WTC11 (cell line): Measurements from ENCODE around the gene MAPKAP1. TPM values are rescaled to one million over a fixed set of nuclear protein-coding genes. Genes with fewer than 3 reads are reported as not detected.

Experiments used
- ATAC-seq: fragments of 200-7000 bp; cut with Tn5 transposase; 2 replicates; pipeline ENCODE4 v1.10.0; 2021; ENCODE audit warnings: mild to moderate bottlenecking, moderate library complexity
- CTCF ChIA-PET: fragments of 300-600 bp; sonication (Branson Sonifier 250); formaldehyde crosslinking; loops from one replicate; lab custom pipeline; 2021; ENCODE audit warnings: antibody characterized with exemption; lab: Charles Lee
- POLR2A ChIA-PET: fragments of 350-600 bp; sonication (Branson Sonifier 250); formaldehyde crosslinking; loops from one replicate; lab custom pipeline; 2021; ENCODE audit warnings: antibody characterized with exemption; lab: Charles Lee
- DNase-seq: peaks from one replicate; pipeline ENCODE4 v3.0.0; 2021; ENCODE audit warnings: low spot score
- H3K27ac Mint-ChIP-seq: 2 replicates; pipeline ENCODE4 v1.8.0; 2021; ENCODE audit warnings: mixed read lengths
- H3K27me3 Mint-ChIP-seq: 2 replicates; pipeline ENCODE4 v1.8.0; 2021; ENCODE audit warnings: low read depth, mild to moderate bottlenecking, moderate library complexity, mixed read lengths
- H3K36me3 Mint-ChIP-seq: 2 replicates; pipeline ENCODE4 v1.8.0; 2021; ENCODE audit warnings: mixed read lengths
- H3K4me1 Mint-ChIP-seq: 2 replicates; pipeline ENCODE4 v1.8.0; 2022; ENCODE audit warnings: mixed read lengths
- H3K4me3 Mint-ChIP-seq: 2 replicates; pipeline ENCODE4 v1.8.0; 2021; ENCODE audit warnings: mild to moderate bottlenecking, moderate library complexity, mixed read lengths
- H3K9me3 Mint-ChIP-seq: 2 replicates; pipeline ENCODE4 v1.8.0; 2021; ENCODE audit warnings: mixed read lengths
- ARID4B ChIP-seq: sonication (generic); formaldehyde crosslinking; IDR thresholded peaks from 2 replicates; pipeline ENCODE4 v1.8.0; 2023; ENCODE audit warnings: missing genetic modification reagents, mild to moderate bottlenecking, borderline replicate concordance
- ATF6 ChIP-seq: sonication (generic); formaldehyde crosslinking; IDR thresholded peaks from 2 replicates; pipeline ENCODE4 v1.8.1; 2023; ENCODE audit warnings: mild to moderate bottlenecking, missing genetic modification reagents
- E2F4 ChIP-seq: sonication (generic); formaldehyde crosslinking; IDR thresholded peaks from 2 replicates; pipeline ENCODE4 v1.8.1; 2022; ENCODE audit warnings: low read depth, mild to moderate bottlenecking, moderate library complexity, missing genetic modification reagents, borderline replicate concordance
- FOXP4 ChIP-seq: sonication (generic); formaldehyde crosslinking; IDR thresholded peaks from 2 replicates; pipeline ENCODE4 v1.8.0; 2022; ENCODE audit warnings: mild to moderate bottlenecking, missing genetic modification reagents
- GABPB1 ChIP-seq: sonication (generic); formaldehyde crosslinking; IDR thresholded peaks from 2 replicates; pipeline ENCODE4 v1.8.1; 2023; ENCODE audit warnings: mild to moderate bottlenecking, missing genetic modification reagents
- MXD4 ChIP-seq: fragments of 250-450 bp; sonication (Bioruptor Pico); IDR thresholded peaks from 2 replicates; pipeline ENCODE4 v1.8.0; 2021; ENCODE audit warnings: mild to moderate bottlenecking, moderate library complexity, borderline replicate concordance
- NFE2L1 ChIP-seq: sonication (generic); formaldehyde crosslinking; IDR thresholded peaks from 2 replicates; pipeline ENCODE4 v1.8.1; 2023; ENCODE audit warnings: missing genetic modification reagents
- NR2C2 ChIP-seq: sonication (generic); formaldehyde crosslinking; IDR thresholded peaks from 2 replicates; pipeline ENCODE4 v1.8.0; 2022; ENCODE audit warnings: mild to moderate bottlenecking, missing genetic modification reagents
- OVOL2 ChIP-seq: fragments of 250-450 bp; sonication (Bioruptor Pico); IDR thresholded peaks from 2 replicates; pipeline ENCODE4 v1.9.0; 2021; ENCODE audit warnings: mild to moderate bottlenecking, borderline replicate concordance
- PRRX2 ChIP-seq: fragments of 250-450 bp; sonication (Bioruptor Pico); IDR thresholded peaks from 2 replicates; pipeline ENCODE4 v1.8.0; 2021; ENCODE audit warnings: mild to moderate bottlenecking
- SOX15 ChIP-seq: fragments of 250-450 bp; sonication (Bioruptor Pico); IDR thresholded peaks from 2 replicates; pipeline ENCODE4 v1.9.0; 2021; ENCODE audit warnings: mild to moderate bottlenecking
- STAT6 ChIP-seq: sonication (generic); formaldehyde crosslinking; conservative IDR thresholded peaks from 2 replicates; pipeline ENCODE4 v1.8.1; 2023; ENCODE audit warnings: mild to moderate bottlenecking, low read depth, missing genetic modification reagents, moderate library complexity
- USF2 ChIP-seq: sonication (generic); formaldehyde crosslinking; IDR thresholded peaks from 2 replicates; pipeline ENCODE4 v1.8.1; 2023; ENCODE audit warnings: mild to moderate bottlenecking, missing genetic modification reagents, moderate library complexity
- ZNF416 ChIP-seq: fragments of 250-450 bp; sonication (Bioruptor Pico); IDR thresholded peaks from 2 replicates; pipeline ENCODE4 v1.9.0; 2021; ENCODE audit warnings: mild to moderate bottlenecking, inconsistent platforms
- ZNF512 ChIP-seq: sonication (generic); formaldehyde crosslinking; IDR thresholded peaks from 2 replicates; pipeline ENCODE4 v1.8.1; 2022; ENCODE audit warnings: missing genetic modification reagents, borderline replicate concordance
- ZNF671 ChIP-seq: fragments of 250-450 bp; sonication (Bioruptor Pico); IDR thresholded peaks from 2 replicates; pipeline ENCODE4 v1.8.0; 2021; ENCODE audit warnings: mild to moderate bottlenecking
- ZSCAN18 ChIP-seq: fragments of 250-450 bp; sonication (Bioruptor Pico); IDR thresholded peaks from 2 replicates; pipeline ENCODE4 v2.1.2; 2022; ENCODE audit warnings: mild to moderate bottlenecking, moderate library complexity
- total RNA-seq: library from RNA; stranded (reverse); gene quantifications from 3 replicates; pipeline ENCODE4 v1.2.3, GENCODE V29; 2021

MAPKAP1 gene
- total RNA-seq, 1 experiment from 2014 or later = 111 TPM

- TF ChIP-seq FOXP4 (CRISPR knock-in tag) (no peak), NFE2L1 (CRISPR knock-in tag) (no peak)
Measured at GRCh38 chr9:125750627-125751011, 43.6 kb upstream of the MAPKAP1 start (continued).

GRCh38 chr9:125749951-125750626 is 43.1 kb upstream of the MAPKAP1 start:
- DNase-seq = no peak
- Mint-ChIP-seq H3K36me3 (peaks cover 8% of the 10 kb centered on the region), H3K9me3 (no peaks in the 10 kb centered on the region), H3K27ac (no peak overlapping the region), H3K4me1 (peaks cover 68% of the 10 kb centered on the region), H3K4me3 (peak overlapping the region; percentile 89), H3K27me3 (peaks cover 7% of the 10 kb centered on the region)
- ChIA-PET POLR2A (interaction anchor here (1.0 kb wide), 1 partner anchor 43 kb away, joined by 3 read pairs; the partner anchor contains the start of gene MAPKAP1), CTCF (interaction anchor here (0.6 to 0.7 kb wide), 2 partner anchors 8 to 711 kb away, joined by 3 read pairs; no protein-coding TSS in a partner anchor)
- ATAC-seq = no peak
- TF ChIP-seq ZNF512 (CRISPR knock-in tag) (no peak), E2F4 (no peak), STAT6 (no peak), ZSCAN18 (CRISPR knock-in tag) (no peak), NR2C2 (CRISPR knock-in tag) (no peak), OVOL2 (CRISPR knock-in tag) (no peak), ZNF671 (CRISPR knock-in tag) (no peak), ZNF416 (CRISPR knock-in tag) (no peak), MXD4 (CRISPR knock-in tag) (no peak), GABPB1 (CRISPR knock-in tag) (no peak), ARID4B (CRISPR knock-in tag) (no peak), SOX15 (CRISPR knock-in tag) (no peak), USF2 (CRISPR knock-in tag) (no peak), ATF6 (CRISPR knock-in tag) (no peak), PRRX2 (CRISPR knock-in tag) (no peak)
